Fibroblast of lung (primary cell): ENCODE measurements around the gene GAB2.

Experiments used
- CTCF ChIP-seq, 2 donors: IDR thresholded peaks in 1 of 2; conservative IDR thresholded peaks in 1 of 2; 1 replicate in 1 of 2; 2 replicates in 1 of 2; pipeline ENCODE4 v1.5.1; 2011 to 2012; ENCODE audit warnings: low read length in 2 of 2, control low read depth in 1 of 2, inconsistent platforms in 1 of 2, low read depth in 1 of 2, mild to moderate bottlenecking in 1 of 2
- EZH2 ChIP-seq: IDR thresholded peaks from 2 replicates; pipeline ENCODE4 v1.5.1; 2012; ENCODE audit warnings: low read length, control low read depth, mild to moderate bottlenecking; ENCODE audit errors: missing control alignments

- TF ChIP-seq CTCF (conservative IDR thresholded peaks at IDR 0.05 in 1 of 2, IDR thresholded peaks at IDR 0.05 in 1 of 2; ENCODE audit: low read depth in 1 of 2, low read length in 2 of 2) (no peak), EZH2 (no peak)
Observed at GRCh38 chr11:78284260-78284659, 133.4 kb downstream of the GAB2 start.
